HCT116 (cell line): ENCODE results near the gene AMOTL1. TPM values are rescaled to one million over a fixed set of nuclear protein-coding genes. Genes with fewer than 3 reads are reported as not detected.

ENCODE experiments used
- ATAC-seq: fragments of 200-7000 bp; cut with Tn5 transposase; 2 replicates; pipeline ENCODE4 v1.9.1; 2020; ENCODE audit warnings: mild to moderate bottlenecking, moderate library complexity
- BruUV-seq: library from RNA; stranded (reverse); fragments of 400-500 nt; replicated peaks from 2 replicates; lab custom pipeline; 2021; lab: Mats Ljungman, UMichigan
- CTCF ChIA-PET: fragments of 300-600 bp; sonication (Branson Sonifier 250); formaldehyde crosslinking; loops from one replicate; lab custom pipeline; 2021; ENCODE audit warnings: antibody characterized with exemption; lab: Charles Lee
- POLR2A ChIA-PET: fragments of 300-600, 350-600 bp; sonication (Branson Sonifier 250); formaldehyde crosslinking; loops from one replicate; lab custom pipeline; 2021; ENCODE audit warnings: antibody characterized with exemption; lab: Charles Lee
- RAD21 ChIA-PET, 2 experiments: fragments of 300-600 bp; sonication (Branson Sonifier 250); formaldehyde crosslinking; loops; one replicate each; lab custom pipeline; 2023; ENCODE audit warnings: low total read pairs in 2 of 2; ENCODE audit not compliant: uncharacterized antibody in 2 of 2, unreplicated experiment in 2 of 2, low non-redundant PET in 1 of 2; lab: Charles Lee
- DNase-seq: peaks from one replicate; pipeline ENCODE4 v3.0.0-alpha.2; 2010; ENCODE audit warnings: low read depth, low spot score
- H2AFZ ChIP-seq: fragments of 200-600 bp; shearing (Covaris generic), sonication (generic); 2 replicates; pipeline ENCODE4 v1.6.1; 2017; ENCODE audit warnings: low read depth, mixed run types, mixed read lengths, antibody characterized with exemption, low read length; ENCODE audit not compliant: poor library complexity, severe bottlenecking
- H3K27ac ChIP-seq: 2 replicates; pipeline ENCODE4 v1.5.1; 2012; ENCODE audit warnings: low read depth, low read length
- H3K27me3 ChIP-seq: fragments of 200-600 bp; sonication (generic); 2 replicates; pipeline ENCODE4 v1.6.1; 2016; ENCODE audit warnings: mixed run types, low read length, mixed read lengths; ENCODE audit not compliant: insufficient read depth
- H3K36me3 ChIP-seq, 2 experiments: fragments of 200-500 bp in 1 of 2; fragments of 200-600 bp in 1 of 2; sonication (Bioruptor generic) in 1 of 2; sonication (generic) in 1 of 2; 2 replicates each; pipeline versions ENCODE4 v1.5.1 to v1.6.1; 2014 to 2016; ENCODE audit warnings: low read length in 2 of 2, inconsistent platforms in 1 of 2, mixed read lengths in 1 of 2, mixed run types in 1 of 2; ENCODE audit not compliant: insufficient read depth in 2 of 2, control insufficient read depth in 1 of 2
- H3K4me1 ChIP-seq, 2 experiments: fragments of 200-600 bp in 1 of 2; sonication (generic) in 1 of 2; 2 replicates each; pipeline versions ENCODE4 v1.5.1 to v1.6.1; 2012 to 2017; ENCODE audit warnings: low read length in 2 of 2, inconsistent platforms in 1 of 2, mild to moderate bottlenecking in 1 of 2, mixed read lengths in 1 of 2, mixed run types in 1 of 2, moderate library complexity in 1 of 2; ENCODE audit not compliant: insufficient read depth in 2 of 2, control insufficient read depth in 1 of 2
- H3K4me2 ChIP-seq: fragments of 200-600 bp; sonication (generic); 2 replicates; pipeline ENCODE4 v1.6.1; 2017; ENCODE audit warnings: mixed run types, low read length, mixed read lengths
- H3K4me3 ChIP-seq, 2 experiments: fragments of 200-600 bp in 1 of 2; sonication (generic) in 1 of 2; replicated peaks in 1 of 2; 2 replicates each; pipeline ENCODE4 v1.5.1; 2011 to 2016; ENCODE audit warnings: low read length in 2 of 2, control low read depth in 1 of 2, low read depth in 1 of 2, mild to moderate bottlenecking in 1 of 2, mixed read lengths in 1 of 2, mixed run types in 1 of 2
- H3K79me2 ChIP-seq: fragments of 200-600 bp; sonication (generic); 2 replicates; pipeline ENCODE4 v1.6.1; 2017; ENCODE audit warnings: mild to moderate bottlenecking, mixed run types, low read length, moderate library complexity, mixed read lengths; ENCODE audit not compliant: insufficient read depth
- H3K9ac ChIP-seq: fragments of 200-600 bp; sonication (generic); 2 replicates; pipeline ENCODE4 v1.6.1; 2016; ENCODE audit warnings: low read length, mixed read lengths
- H3K9me2 ChIP-seq: fragments of 200-600 bp; sonication (generic), shearing (Covaris generic); 2 replicates; pipeline ENCODE4 v1.6.1; 2017; ENCODE audit warnings: mixed run types, mild to moderate bottlenecking, moderate library complexity; ENCODE audit not compliant: insufficient read depth
- H3K9me3 ChIP-seq, 2 experiments: fragments of 200-500 bp in 1 of 2; fragments of 200-600 bp in 1 of 2; sonication (Bioruptor generic) in 1 of 2; sonication (generic) in 1 of 2; 2 replicates each; pipeline ENCODE4 v1.6.1; 2014 to 2017; ENCODE audit warnings: low read length in 2 of 2, mixed read lengths in 2 of 2, inconsistent platforms in 1 of 2, low read depth in 1 of 2, mild to moderate bottlenecking in 1 of 2, mixed run types in 1 of 2, moderate library complexity in 1 of 2; ENCODE audit not compliant: control insufficient read depth in 1 of 2, insufficient read depth in 1 of 2
- H4K20me1 ChIP-seq: fragments of 200-600 bp; sonication (generic), shearing (Covaris generic); 2 replicates; pipeline ENCODE4 v1.6.1; 2017; ENCODE audit warnings: mixed run types, mild to moderate bottlenecking, moderate library complexity; ENCODE audit not compliant: insufficient read depth
- CBX3 ChIP-seq: IDR thresholded peaks from 2 replicates; pipeline ENCODE4 v1.6.1; 2012; ENCODE audit warnings: low read depth
- CEBPB ChIP-seq: IDR thresholded peaks from 2 replicates; pipeline ENCODE4 v1.6.1; 2012; ENCODE audit warnings: low read depth
- ELF1 ChIP-seq: IDR thresholded peaks from 2 replicates; pipeline ENCODE4 v1.6.1; 2012; ENCODE audit warnings: low read depth, borderline replicate concordance
- EZH2 ChIP-seq: fragments of 200-600 bp; sonication (generic); IDR thresholded peaks from 2 replicates; pipeline ENCODE4 v1.6.1; 2017; ENCODE audit warnings: antibody characterized with exemption, mixed run types
- EZH2phosphoT487 ChIP-seq: fragments of 200-600 bp; IDR thresholded peaks from 2 replicates; pipeline ENCODE4 v1.6.1; 2018; ENCODE audit warnings: antibody characterized with exemption, borderline replicate concordance
- JUND ChIP-seq: IDR thresholded peaks from 2 replicates; pipeline ENCODE4 v1.6.1; 2012
- POLR2AphosphoS5 ChIP-seq: IDR thresholded peaks from 2 replicates; pipeline ENCODE4 v1.6.1; 2011; ENCODE audit warnings: mild to moderate bottlenecking, low read depth, low read length, moderate library complexity
- RAD21 ChIP-seq: IDR thresholded peaks from 2 replicates; pipeline ENCODE4 v1.6.1; 2012; ENCODE audit warnings: low read depth, mild to moderate bottlenecking
- SIN3A ChIP-seq: IDR thresholded peaks from 2 replicates; pipeline ENCODE4 v1.6.1; 2012; ENCODE audit warnings: low read depth
- SP1 ChIP-seq: IDR thresholded peaks from 2 replicates; pipeline ENCODE4 v1.6.1; 2012; ENCODE audit warnings: low read depth
- TCF7L2 ChIP-seq: IDR thresholded peaks from 2 replicates; pipeline ENCODE4 v1.7.0; 2011; ENCODE audit warnings: borderline replicate concordance, inconsistent platforms; ENCODE audit not compliant: insufficient read depth, insufficient read length; ENCODE audit errors: extremely low read depth
- YY1 ChIP-seq: IDR thresholded peaks from 2 replicates; pipeline ENCODE4 v1.6.1; 2011; ENCODE audit warnings: low read length, low read depth, moderate library complexity, mild to moderate bottlenecking; ENCODE audit not compliant: insufficient replicate concordance; ENCODE audit errors: extremely low read depth
- intact Hi-C: fragments of 100-400 bp; cut with micrococcal nuclease; formaldehyde crosslinking; loops from 2 replicates; pipeline ENCODE4 v1.10.0; 2022
- total RNA-seq: library from RNA; stranded (reverse); gene quantifications from one replicate; pipeline ENCODE4 v1.2.1, GENCODE V29; 2021; ENCODE audit not compliant: unreplicated experiment

The AMOTL1 gene
- total RNA-seq, 1 experiment from 2014 or later: 27.6 TPM

- no peaks in the 10 kb centered on the region for H4K20me1 ChIP-seq
- DNase-seq (peak; percentile 58), ATAC-seq (no peak)
- no peak overlapping the region for H3K27ac ChIP-seq
- no peak overlapping the region for H3K4me3 ChIP-seq
- H3K4me1 ChIP-seq: no peaks in the 10 kb centered on the region
- RAD21 ChIA-PET: no interaction called here
- H3K4me2 ChIP-seq: no peak overlapping the region
- peaks cover 0 to 8% of the 10 kb centered on the region in 2 experiments; a peak in 1 of 4 replicates for H3K36me3 ChIP-seq
- H3K27me3 ChIP-seq: no peaks in the 10 kb centered on the region
- no peaks in the 10 kb centered on the region; the same call in 1 of the 2 replicates for H3K79me2 ChIP-seq
- BruUV-seq: no TSS peak
- H3K9me2 ChIP-seq: no peaks in the 10 kb centered on the region
- intact Hi-C loops: no loop called here
- H2AFZ ChIP-seq: no peak overlapping the region
- POLR2A ChIA-PET: no interaction called here
- H3K9me3 ChIP-seq: peaks cover 3 to 6% of the 10 kb centered on the region in 2 experiments
- TF ChIP-seq CBX3 (peak; percentile 79), YY1 (no peak)
- CTCF ChIA-PET: no interaction called here
- H3K9ac ChIP-seq: no peak overlapping the region
Observed at GRCh38 chr11:94815705-94816344, 47.7 kb downstream of the AMOTL1 start.

DNA sequence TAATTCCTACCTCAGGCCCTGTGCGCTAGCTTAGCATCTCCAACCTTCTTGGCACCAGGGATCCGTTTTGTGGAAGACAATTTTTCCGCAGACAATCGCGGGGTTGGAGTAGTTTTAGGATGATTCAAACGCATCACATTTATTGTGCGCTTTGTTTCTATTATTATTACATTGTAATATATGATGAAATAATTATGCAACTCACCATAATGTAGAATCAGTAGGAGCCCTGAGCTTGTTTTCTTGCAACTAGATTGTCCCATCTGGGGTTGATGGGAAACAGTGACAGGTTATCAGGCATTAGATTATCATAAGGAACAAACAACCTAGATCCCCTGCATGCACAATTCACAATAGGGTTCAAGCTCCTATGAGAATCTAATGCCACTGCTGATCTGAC, 52.3 kb downstream of the AMOTL1 start:
- Histone ChIP-seq H3K9me2 (no peaks in the 10 kb centered on the region), H3K4me2 (no peak overlapping the region), H3K27ac (no peak overlapping the region), H3K4me3 (no peak overlapping the region), H2AFZ (no peak overlapping the region), H4K20me1 (no peaks in the 10 kb centered on the region), H3K79me2 (no peaks in the 10 kb centered on the region), H3K4me1 (no peaks in the 10 kb centered on the region), H3K9ac (no peak overlapping the region), H3K36me3 (0 out of 4 replicates have a peak, but pooled peaks cover 0 to 2% of the 10 kb centered on the region in 2 experiments), H3K27me3 (no peaks in the 10 kb centered on the region), H3K9me3 (peaks cover 3 to 6% of the 10 kb centered on the region in 2 experiments; a peak in 3 of 4 replicates)
- ChIA-PET POLR2A (no interaction called here), CTCF (no interaction called here), RAD21 (no interaction called here)
- no peak for TF ChIP-seq EZH2phosphoT487
- TF ChIP-seq POLR2AphosphoS5: no peak
- no peak for TF ChIP-seq YY1
- TF ChIP-seq ELF1: no peak
- TF ChIP-seq SIN3A: no peak
- no peak for TF ChIP-seq CEBPB
- no peak for TF ChIP-seq EZH2
- TF ChIP-seq SP1: no peak
- TF ChIP-seq TCF7L2: no peak
- no peak for TF ChIP-seq RAD21
- no peak for TF ChIP-seq JUND
- intact Hi-C loops: no loop called here
- ATAC-seq (no peak), DNase-seq (no peak)
- no TSS peak for BruUV-seq
